GM15510 (cell line): Measurements from ENCODE around the gene HOXA2.

Source experiments
- POLR2A ChIP-seq: IDR thresholded peaks from 3 replicates; pipeline ENCODE4 v1.6.1; 2011; ENCODE audit warnings: borderline replicate concordance; ENCODE audit not compliant: insufficient read length; ENCODE audit errors: extremely low read depth

Gene HOXA2

DNA sequence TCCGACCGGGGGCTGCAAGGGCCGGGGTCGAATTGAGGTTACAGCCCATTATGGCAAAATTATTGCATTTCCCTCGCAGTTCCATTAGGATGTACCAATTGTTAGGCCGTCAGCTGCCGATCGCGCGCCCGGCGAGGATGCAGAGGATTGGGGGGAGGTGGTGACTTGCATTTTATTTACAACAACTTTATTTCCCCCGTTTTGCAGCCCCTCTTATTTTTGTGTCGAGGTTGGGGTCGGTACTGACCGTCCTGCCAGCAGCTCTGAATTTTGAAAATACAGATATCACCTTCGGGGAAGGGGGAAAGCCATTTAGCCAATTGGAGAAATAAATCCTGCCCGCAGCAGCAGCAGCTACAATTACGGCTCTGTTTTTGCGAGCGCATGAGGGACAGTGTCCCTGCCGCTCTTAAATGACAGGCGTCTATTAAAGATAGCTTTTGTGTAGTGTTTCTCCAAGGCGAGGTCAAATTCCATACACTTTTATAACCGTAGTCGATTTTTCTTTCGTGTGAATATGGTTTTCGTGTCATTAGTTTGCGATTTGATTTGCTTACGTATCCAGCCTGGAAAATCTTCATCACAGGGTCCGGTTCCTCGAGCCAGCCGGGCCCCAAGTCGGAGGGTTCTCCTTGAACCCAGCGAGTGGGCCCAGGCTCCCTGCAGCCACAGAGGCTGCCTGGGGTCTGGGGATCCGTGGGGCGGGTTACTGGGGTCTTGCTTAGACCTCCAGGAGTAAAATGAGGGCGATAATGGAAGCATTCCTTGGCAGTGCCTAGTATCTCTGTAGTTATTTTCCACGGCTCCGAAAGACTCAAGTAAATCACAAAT is 41.7 kb upstream of the HOXA2 start:
- no peak for TF ChIP-seq POLR2A

DNA sequence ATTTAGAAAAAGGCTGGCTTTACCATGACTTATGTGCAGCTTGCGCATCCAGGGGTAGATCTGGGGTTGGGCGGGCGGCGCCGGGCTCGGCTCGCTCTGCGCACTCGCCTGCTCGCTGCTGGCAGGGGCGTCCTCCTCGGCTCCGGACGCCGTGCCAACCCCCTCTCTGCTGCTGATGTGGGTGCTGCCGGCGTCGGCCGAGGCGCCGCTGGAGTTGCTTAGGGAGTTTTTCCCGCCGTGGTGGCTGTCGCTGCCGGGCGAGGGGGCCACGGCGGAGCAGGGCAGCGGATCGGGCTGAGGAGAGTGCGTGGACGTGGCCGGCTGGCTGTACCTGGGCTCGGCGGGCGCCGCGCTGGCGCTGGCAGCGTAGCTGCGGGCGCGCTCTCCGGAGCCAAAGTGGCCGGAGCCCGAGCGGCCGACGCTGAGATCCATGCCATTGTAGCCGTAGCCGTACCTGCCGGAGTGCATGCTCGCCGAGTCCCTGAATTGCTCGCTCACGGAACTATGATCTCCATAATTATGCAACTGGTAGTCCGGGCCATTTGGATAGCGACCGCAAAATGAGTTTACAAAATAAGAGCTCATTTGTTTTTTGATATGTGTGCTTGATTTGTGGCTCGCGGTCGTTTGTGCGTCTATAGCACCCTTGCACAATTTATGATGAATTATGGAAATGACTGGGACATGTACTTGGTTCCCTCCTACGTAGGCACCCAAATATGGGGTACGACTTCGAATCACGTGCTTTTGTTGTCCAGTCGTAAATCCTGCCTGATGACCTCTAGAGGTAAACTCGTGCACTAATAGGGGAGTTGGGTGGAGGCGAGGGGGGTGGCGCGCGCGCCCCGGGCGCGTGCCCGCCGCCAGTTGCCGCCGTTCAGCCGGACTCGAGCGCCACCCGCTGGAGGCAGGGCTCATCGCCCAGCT is 40.8 kb upstream of the HOXA2 start, which contains the start of gene HOXA5:
TSS of gene HOXA5 (minus strand) at position 659 of the 927 bp plus-strand sequence. CDS start at position 585, 74 bp downstream.
- no peak for TF ChIP-seq POLR2A

DNA sequence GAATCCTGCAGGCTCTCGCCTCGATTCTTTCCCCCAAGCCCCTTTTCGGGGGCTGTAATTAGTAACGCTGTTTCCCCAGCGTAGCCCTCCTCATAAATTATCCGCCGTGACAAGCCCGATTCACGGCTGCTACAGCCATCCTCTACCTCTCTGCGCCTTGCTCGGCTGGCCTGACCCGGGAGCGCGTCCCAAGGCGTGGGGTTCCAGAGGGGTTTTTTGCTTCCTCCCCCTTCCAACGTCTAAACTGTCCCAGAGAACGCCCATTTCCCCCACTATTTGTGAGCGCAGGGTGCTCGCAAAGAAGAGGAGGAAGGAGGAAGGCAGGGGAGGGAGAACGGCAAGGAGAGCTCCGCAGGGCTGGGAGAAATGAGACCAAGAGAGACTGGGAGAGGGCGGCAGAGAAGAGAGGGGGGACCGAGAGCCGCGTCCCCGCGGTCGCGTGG is 40.1 kb upstream of the HOXA2 start:
- TF ChIP-seq POLR2A: no peak

DNA sequence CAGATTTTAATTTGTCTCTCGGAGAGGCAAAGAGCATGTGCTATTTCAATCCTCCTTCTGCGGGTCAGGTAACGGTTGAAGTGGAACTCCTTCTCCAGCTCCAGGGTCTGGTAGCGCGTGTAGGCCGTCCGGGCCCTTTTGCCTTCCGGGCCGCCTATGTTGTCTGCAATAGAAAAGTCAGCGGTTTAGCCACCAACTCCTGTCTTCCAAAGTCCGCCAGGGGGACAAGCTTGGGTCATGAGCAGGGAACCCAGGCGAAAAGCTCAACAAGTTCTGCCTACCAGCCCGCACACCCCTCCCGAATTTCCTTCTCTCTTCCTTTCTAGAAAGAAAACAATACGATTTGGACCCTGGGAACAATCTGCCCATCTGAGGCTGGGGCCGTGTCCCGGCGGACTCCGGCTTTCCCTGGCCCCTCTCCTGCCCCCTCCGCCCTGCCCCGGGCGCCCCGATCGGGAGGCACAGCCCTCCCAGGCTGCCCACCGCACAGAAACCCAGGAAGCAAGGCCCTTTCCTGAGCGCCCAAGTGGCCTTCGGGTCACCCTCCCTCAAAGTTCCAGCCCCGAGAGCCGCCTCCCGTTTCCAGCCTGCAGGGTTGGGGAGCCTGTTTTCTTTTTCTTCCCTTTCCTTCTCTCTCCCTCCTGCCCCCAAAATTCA is 39.6 kb upstream of the HOXA2 start:
- TF ChIP-seq POLR2A: no peak

DNA sequence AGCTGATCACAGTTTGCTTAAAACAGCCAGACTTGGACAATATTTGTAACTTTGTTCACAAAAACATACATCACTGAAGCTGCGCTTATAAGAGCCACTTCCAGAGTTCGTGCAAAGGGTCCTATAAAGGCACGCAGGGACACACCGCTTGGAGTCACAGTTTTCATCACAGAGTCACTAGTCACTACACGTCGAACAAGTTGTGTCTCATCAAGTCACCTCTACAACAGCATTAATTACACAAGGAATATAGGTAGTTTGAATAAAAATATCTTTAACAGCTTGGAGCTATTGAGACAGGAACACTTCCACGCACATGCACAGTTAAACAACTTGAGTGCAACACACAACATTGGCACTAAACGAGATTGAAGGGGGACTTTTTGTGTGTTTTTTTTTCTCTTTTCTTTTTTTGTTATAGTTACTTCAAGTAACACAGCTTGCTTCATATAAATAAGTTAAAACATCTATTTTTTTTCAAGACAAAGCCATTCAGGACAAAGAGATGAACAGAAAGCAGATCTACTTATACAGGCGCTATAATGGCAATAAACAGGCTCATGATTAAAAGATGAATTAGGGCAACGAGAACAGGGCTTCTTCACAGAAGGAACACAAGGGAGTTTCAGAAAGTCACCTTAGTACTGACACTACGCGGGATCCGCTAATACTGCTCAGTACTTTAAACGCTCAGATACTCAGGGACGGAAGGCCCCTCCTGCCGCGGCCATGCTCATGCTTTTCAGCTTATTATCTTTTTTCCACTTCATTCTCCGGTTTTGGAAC is 38.8 kb upstream of the HOXA2 start:
- no peak for TF ChIP-seq POLR2A

DNA sequence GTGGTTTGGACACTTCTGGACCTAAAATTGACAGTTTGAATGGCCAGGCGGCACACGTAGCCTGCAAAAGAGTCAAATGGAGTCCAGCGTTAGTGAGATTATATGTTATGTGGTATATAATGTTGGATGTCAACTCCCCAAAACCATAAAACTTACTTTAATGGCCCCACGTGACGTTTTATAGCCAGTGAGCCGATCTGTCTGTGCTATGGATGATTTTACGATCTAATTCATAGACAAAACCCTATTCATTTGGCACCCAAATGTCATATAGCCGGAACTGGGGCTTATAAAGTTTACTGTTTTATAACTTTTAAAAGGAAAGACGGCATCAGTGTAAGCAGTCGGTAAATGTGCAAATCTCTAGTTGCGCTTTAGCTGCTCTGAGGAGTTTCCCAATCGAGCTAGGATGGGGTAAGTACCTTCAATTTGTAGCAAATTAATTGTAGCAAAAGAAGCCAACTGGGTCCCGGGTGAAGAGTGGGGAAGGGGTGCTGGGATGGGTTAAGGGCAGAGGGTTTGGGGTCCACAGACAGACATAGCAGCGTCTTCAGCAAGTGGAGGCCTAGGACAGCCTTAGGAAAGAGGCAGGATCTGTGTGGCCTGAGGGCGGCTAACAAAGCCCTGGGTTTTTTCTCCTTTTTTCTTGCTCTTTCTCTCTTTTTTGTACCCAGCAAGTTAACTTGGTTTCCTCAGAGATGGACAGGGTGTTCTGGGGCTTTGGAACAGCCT is 37.8 kb upstream of the HOXA2 start:
- no peak for TF ChIP-seq POLR2A

DNA sequence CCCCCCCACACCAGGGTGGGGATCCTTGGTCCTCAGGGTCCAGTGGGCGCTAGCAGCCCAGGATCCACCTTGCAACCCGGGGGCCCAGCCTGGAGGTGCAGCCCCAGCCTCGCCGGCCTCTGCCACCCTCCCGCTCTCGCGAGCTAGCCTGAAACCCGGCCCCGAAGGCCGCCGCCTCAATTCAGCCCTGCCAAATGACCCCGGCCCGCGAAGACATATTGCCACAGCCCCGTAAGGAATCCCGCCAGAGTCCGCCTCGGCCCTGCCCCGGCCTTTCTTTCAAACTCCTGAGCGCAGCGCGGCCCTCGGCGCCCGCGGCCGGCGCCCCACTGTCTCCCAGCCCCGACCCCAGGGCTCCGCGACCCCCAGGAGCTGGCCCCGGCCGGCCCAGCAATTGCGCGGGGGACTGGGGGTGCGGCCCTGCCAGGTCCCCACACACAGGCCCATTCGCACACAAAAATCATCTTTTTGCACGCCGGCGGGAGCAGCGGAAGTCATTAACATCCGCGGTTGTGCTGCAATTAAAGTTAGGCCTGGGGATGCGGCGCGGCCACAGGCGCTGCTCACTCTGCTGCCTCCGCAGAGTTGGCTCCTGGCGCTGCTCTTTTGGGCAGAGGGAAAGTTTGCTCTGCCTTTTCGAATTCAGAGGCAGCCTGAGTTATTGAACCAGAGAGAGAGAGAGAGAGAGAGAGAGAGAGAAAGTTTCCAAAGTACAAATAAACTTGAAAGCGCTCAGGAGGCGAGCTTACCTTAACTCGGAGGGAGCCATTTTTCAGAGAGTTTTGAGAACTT is 37.0 kb upstream of the HOXA2 start:
- TF ChIP-seq POLR2A: no peak

DNA sequence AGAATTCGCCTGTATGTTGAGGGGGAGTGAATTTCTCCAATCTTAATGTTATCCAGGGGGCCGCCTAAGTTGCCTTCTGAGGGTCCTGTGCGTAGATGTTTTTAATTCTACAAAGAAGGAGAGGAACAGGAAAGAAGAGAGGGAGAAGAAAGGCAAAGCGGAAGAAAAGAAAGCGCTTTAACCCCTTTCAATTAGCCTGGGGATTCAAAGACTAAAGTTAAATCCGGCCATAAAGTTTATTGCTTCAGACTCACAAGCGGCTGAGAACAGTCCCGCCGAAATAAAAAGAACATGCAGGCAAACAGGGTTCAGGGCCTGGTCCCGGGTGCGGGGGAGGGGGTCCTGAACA is 36.5 kb upstream of the HOXA2 start:
- TF ChIP-seq POLR2A: no peak

DNA sequence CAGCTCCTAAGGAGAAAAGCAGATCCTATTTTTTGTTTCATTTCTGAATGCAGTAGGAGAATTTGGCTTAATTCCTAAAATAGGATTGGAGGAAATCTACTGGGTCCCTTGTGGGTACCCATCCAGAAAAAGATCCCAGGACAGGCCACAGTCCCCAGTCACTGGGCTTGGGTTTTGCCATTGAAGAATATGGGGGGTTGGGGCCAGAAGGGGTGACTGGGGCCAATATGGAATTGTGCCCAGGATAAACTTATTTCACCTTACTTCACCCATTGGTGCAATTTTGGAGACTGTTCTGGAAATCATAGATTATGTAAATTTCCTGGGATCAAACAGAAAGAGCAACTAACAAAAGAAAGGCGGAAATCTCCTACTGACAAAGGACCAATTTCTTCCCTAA is 36.0 kb upstream of the HOXA2 start:
- TF ChIP-seq POLR2A: no peak

DNA sequence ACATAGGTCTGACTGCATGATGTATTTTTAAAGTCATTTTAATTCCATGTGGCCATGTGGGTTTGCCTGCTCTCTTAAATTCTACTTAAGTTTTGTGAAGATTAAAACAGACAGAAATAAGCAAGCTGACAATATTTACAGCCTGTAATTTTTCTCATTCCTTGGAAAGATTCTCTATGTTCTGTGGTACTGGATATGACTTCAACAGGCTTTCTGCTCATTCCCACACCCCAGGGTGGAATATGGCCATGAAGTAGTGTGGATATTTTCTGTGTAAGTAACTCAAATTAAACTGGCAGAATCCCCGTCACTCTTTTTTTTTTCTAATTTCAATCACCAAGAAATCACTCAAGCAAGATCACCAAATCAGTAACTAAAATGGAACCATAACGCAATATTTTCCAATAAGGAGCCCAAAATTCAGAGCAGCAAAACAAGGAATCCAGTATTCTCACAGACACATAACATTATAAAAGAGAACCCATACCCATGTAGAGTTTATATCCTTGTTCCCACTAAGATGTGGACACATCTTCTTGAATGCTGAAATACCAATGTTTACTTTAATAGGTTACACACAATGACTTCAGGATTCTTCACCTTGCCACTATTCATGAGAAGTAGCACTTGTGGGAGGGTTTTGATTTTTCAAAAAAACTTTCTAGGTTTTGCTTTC is 35.3 kb upstream of the HOXA2 start:
- TF ChIP-seq POLR2A: no peak

DNA sequence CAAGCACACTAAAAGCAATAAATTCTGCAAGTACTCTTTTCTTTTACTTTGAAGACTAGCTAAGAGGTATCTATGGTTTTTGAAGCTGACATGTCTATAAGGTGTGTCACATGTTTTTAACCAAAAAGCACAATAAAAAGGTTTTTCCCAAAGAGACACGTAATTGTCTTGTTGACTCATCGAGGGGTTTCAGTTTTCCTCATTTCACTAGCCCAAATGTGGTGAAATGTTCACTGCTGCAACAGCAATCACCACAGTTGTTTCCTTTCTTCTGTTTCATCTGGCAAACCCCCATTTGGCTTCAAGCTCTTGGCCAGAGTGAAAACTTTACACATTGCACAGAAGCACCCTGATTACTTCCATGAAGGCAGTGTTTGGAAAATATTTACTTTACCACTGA is 31.9 kb upstream of the HOXA2 start:
- TF ChIP-seq POLR2A: no peak

DNA sequence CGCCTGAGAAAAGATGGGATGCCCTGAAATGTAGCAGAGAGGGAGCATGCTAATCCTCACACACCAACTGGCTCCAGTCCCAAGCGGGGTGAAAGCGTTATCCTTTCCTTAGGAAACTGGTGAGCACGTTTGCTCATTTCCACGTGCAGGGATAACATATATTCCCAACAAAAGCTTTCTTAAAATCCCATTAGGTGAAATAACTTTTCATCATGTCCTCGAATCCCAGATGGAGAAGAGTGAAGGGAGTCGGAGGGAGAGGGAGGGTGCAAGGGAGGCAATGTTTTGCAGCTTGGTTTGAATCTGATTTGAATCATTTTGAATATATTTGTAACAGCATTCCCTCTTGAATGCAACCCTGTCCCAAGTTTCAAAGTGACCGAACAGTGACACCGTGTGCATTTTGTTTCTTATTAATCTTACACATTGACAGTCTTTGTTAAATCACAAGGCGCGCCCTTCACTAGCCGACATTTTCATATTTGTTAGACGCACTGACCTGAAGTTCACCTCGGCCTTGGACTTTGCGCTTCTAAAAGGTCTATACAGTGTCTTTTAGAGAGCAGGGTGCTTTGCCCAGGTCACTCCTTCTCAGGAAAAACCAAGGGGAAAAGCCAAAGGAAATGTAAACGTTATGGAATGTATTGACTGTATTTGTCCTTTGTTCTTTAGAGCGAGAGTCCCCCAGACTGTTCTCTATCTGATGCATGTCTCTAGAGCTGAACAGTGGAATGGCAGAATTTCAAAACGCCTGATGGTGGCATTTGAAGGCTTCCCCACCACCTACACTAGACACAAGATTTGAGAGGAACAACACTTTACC is 31.1 kb upstream of the HOXA2 start:
- TF ChIP-seq POLR2A: no peak

DNA sequence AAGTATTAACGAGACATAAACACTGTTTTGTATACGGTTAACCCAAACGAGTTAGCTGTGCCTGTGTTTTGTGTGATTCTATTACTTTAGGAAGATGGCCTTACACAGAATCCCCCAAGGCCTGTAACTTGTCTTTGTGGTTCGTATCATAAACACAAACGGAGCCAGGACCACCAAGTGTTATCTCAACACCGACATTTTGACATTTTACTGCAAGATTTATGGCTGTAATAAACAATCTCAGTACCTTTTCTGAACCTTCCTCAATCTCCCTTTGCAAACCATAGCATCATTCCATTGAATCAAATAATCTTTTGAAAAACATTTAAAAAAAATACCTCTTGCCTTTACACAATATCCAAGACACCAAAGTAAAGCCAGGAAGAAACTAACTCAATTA is 30.5 kb upstream of the HOXA2 start:
- TF ChIP-seq POLR2A: no peak
